K562 (cell line): ENCODE measurements around the gene GALP. TPM values are rescaled to one million over a fixed set of nuclear protein-coding genes. Genes with fewer than 3 reads are reported as not detected.

ENCODE experiments used
- ARNT ChIP-seq, 2 experiments: fragments of 450-650 bp; IDR thresholded peaks; 2 replicates each; pipeline ENCODE4 v1.6.1; 2016; ENCODE audit warnings: mild to moderate bottlenecking in 1 of 2
- BCOR ChIP-seq: fragments of 450-650 bp; IDR thresholded peaks from 2 replicates; pipeline ENCODE4 v1.6.1; 2016
- C11orf30 ChIP-seq: fragments of 450-650 bp; IDR thresholded peaks from 2 replicates; pipeline ENCODE4 v1.6.1; 2016; ENCODE audit warnings: low read depth, mild to moderate bottlenecking
- ESRRB ChIP-seq: fragments of 250-450 bp; sonication (Bioruptor Pico); IDR thresholded peaks from 2 replicates; pipeline ENCODE4 v1.5.0; 2020; ENCODE audit warnings: mild to moderate bottlenecking, moderate library complexity, borderline replicate concordance
- HIVEP1 ChIP-seq: fragments of 250-450 bp; sonication (Bioruptor Pico); IDR thresholded peaks from 2 replicates; pipeline ENCODE4 v1.4.0; 2020; ENCODE audit warnings: mild to moderate bottlenecking
- IRF2 ChIP-seq: sonication (generic); formaldehyde crosslinking; IDR thresholded peaks from 2 replicates; pipeline ENCODE4 v1.8.1; 2022; ENCODE audit warnings: mild to moderate bottlenecking, missing genetic modification reagents
- JUNB ChIP-seq: fragments of 450-650 bp; formaldehyde crosslinking; conservative IDR thresholded peaks from 2 replicates; pipeline ENCODE4 v1.4.0; 2020; ENCODE audit warnings: mild to moderate bottlenecking
- KDM5B ChIP-seq: fragments of 200-600 bp; sonication (generic); IDR thresholded peaks from 2 replicates; pipeline ENCODE4 v1.6.1; 2012; ENCODE audit warnings: low read depth, mild to moderate bottlenecking, moderate library complexity, low read length, control low read depth, inconsistent platforms; ENCODE audit not compliant: insufficient replicate concordance
- MEF2A ChIP-seq: IDR thresholded peaks from 2 replicates; pipeline ENCODE4 v1.6.1; 2011; ENCODE audit warnings: low read depth, mild to moderate bottlenecking, low read length, moderate library complexity; ENCODE audit not compliant: control insufficient read depth
- NCOA4 ChIP-seq: fragments of 450-650 bp; IDR thresholded peaks from 2 replicates; pipeline ENCODE4 v1.6.1; 2018; ENCODE audit warnings: mild to moderate bottlenecking; ENCODE audit not compliant: partially characterized antibody
- NCOA6 ChIP-seq: fragments of 450-650 bp; IDR thresholded peaks from 2 replicates; pipeline ENCODE4 v1.6.1; 2017; ENCODE audit warnings: mild to moderate bottlenecking
- POLR3A ChIP-seq: IDR thresholded peaks from 2 replicates; pipeline ENCODE4 v1.6.1; 2011; ENCODE audit warnings: borderline replicate concordance, mild to moderate bottlenecking, moderate library complexity; ENCODE audit not compliant: insufficient read length, insufficient read depth; ENCODE audit errors: extremely low read depth
- SMARCE1 ChIP-seq: fragments of 450-650 bp; IDR thresholded peaks from 2 replicates; pipeline ENCODE4 v1.7.1; 2016; ENCODE audit warnings: mild to moderate bottlenecking
- SREBF1 ChIP-seq: fragments of 150-350 bp; IDR thresholded peaks from 2 replicates; pipeline ENCODE4 v1.6.1; 2014; ENCODE audit warnings: antibody characterized with exemption, low read depth, low read length, borderline replicate concordance
- SRSF9 ChIP-seq: fragments of 200-400 bp; formaldehyde crosslinking; IDR thresholded peaks from 2 replicates; pipeline ENCODE4 v1.6.1; 2017; ENCODE audit warnings: low read depth, low read length, borderline replicate concordance
- TEAD2 ChIP-seq: fragments of 450-650 bp; IDR thresholded peaks from 2 replicates; pipeline ENCODE4 v1.6.1; 2016; ENCODE audit warnings: missing genetic modification characterization, control low read depth, missing compliant biosample characterization
- ZNF384 ChIP-seq: IDR thresholded peaks from 2 replicates; pipeline ENCODE4 v1.6.1; 2012; ENCODE audit warnings: low read depth, low read length, improper control_type of control experiment
- polyA plus RNA-seq, 8 experiments: library from polyadenylated mRNA; depleted of rRNA in 4 of 8; stranded (reverse) in 5 of 8; unstranded in 3 of 8; fragments of >200 nt; fragmentation: Nextera tagmentation in 2 of 8; fragmentation: Illumina TruSeq in 1 of 8; extraction: Ambion mirVana in 2 of 8; extraction: Trizol in 1 of 8; gene quantifications; 2 replicates each; pipeline versions ENCODE4 v1.2.1 to v1.2.3, GENCODE V29; 2011 to 2014; ENCODE audit warnings: inconsistent platforms in 1 of 8, missing spikeins in 1 of 8
- total RNA-seq, 7 experiments: library from RNA; depleted of rRNA in 6 of 7; stranded (reverse); fragments of >200 nt in 6 of 7; fragmentation: Illumina TruSeq in 2 of 7; extraction: Trizol in 2 of 7; gene quantifications; 2 replicates each; pipeline versions ENCODE4 v1.2.1 to v1.2.3, GENCODE V29; 2011 to 2021; ENCODE audit warnings: low replicate concordance in 1 of 7
- TF ChIP-seq, protein P1 (sequence below): fragments of 250-450 bp; sonication (Bioruptor Pico); IDR thresholded peaks from 2 replicates; pipeline ENCODE4 v1.4.0; 2020
- TF ChIP-seq, protein P2 (sequence below): IDR thresholded peaks from 2 replicates; pipeline ENCODE4 v1.6.1; 2011; ENCODE audit not compliant: insufficient read length; ENCODE audit errors: extremely low read depth

GALP gene
- total and polyA plus RNA-seq, 9 of the 15 experiments (the other 6 are each of a cell fraction or from before 2014, with no cell fraction given): not detected

GRCh38 chr19:56140583-56141416, 35.0 kb upstream of the GALP start, which contains the start of gene ZNF444 (continued):
- TF ChIP-seq, protein P1, sequence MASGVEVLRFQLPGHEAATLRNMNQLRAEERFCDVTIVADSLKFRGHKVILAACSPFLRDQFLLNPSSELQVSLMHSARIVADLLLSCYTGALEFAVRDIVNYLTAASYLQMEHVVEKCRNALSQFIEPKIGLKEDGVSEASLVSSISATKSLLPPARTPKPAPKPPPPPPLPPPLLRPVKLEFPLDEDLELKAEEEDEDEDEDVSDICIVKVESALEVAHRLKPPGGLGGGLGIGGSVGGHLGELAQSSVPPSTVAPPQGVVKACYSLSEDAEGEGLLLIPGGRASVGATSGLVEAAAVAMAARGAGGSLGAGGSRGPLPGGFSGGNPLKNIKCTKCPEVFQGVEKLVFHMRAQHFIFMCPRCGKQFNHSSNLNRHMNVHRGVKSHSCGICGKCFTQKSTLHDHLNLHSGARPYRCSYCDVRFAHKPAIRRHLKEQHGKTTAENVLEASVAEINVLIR: peak; percentile 82
- TF ChIP-seq POLR3A (no peak), ZNF384 (peak; percentile 61; the same call in 1 of the 2 replicates), HIVEP1 (CRISPR knock-in tag) (no peak), C11orf30 (peak; percentile 61), JUNB (CRISPR knock-in tag) (no peak), NCOA4 (no peak), BCOR (no peak; the same call in none of the 2 replicates), SRSF9 (no peak), TEAD2 (tag) (no peak), KDM5B (peak; percentile 59), ESRRB (no peak; the same call in 1 of the 2 replicates), NCOA6 (no peak), MEF2A (no peak), IRF2 (no peak), SREBF1 (peak; percentile 75; the same call in 1 of the 2 replicates), ARNT (IDR thresholded peaks at IDR 0.05) (peak in 1 of 2 experiments; percentile 99; a peak in 2 of 4 replicates), SMARCE1 (0 out of 2 replicates have a peak, but pooled peaks have one; percentile 6)
- TF ChIP-seq, protein P2, sequence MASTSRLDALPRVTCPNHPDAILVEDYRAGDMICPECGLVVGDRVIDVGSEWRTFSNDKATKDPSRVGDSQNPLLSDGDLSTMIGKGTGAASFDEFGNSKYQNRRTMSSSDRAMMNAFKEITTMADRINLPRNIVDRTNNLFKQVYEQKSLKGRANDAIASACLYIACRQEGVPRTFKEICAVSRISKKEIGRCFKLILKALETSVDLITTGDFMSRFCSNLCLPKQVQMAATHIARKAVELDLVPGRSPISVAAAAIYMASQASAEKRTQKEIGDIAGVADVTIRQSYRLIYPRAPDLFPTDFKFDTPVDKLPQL: no peak
